Body of pancreas (tissue), 4 donors: ENCODE data around the gene SPDYE2.
"Not testable (repeated sequence)": the region's sequence is repeated elsewhere in the genome, so short reads cannot be mapped to it uniquely, and the experiment has no call there.

Source experiments
- POLR2A ChIP-seq, 3 donors: fragments of 450-650 bp; IDR thresholded peaks; one replicate each; pipeline ENCODE4 v1.6.1; 2016; ENCODE audit warnings: antibody characterized with exemption in 3 of 3, mild to moderate bottlenecking in 2 of 3
- TF ChIP-seq, protein P1 (sequence below), 7 experiments: fragments of 450-650 bp in 4 of 7; fragments of 200-600 bp in 3 of 7; sonication (generic) in 3 of 7; IDR thresholded peaks; one replicate each; pipeline ENCODE4 v1.5.1; 2016 to 2019; ENCODE audit warnings: antibody characterized with exemption in 7 of 7

DNA sequence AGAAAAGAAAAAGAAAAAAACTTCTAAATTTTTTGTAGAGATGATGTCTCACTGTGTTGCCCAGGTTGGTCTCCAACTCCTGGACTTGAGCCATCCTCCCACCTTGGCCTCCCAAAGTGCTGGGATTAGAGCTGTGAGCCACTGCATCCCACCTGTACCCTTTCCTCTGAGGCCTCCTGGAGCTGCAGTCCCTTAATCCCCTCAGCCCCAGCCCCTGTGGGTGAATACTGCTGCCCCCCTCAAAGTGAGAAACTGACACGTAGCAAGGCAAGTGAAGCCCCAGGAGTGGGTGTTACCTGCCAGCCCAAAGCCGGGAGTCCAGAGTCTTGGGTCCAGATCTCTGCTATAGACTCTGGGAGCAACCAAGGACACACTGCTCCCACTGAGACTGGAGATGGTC, 26.2 kb upstream of the SPDYE2 start:
- TF ChIP-seq, protein P1, sequence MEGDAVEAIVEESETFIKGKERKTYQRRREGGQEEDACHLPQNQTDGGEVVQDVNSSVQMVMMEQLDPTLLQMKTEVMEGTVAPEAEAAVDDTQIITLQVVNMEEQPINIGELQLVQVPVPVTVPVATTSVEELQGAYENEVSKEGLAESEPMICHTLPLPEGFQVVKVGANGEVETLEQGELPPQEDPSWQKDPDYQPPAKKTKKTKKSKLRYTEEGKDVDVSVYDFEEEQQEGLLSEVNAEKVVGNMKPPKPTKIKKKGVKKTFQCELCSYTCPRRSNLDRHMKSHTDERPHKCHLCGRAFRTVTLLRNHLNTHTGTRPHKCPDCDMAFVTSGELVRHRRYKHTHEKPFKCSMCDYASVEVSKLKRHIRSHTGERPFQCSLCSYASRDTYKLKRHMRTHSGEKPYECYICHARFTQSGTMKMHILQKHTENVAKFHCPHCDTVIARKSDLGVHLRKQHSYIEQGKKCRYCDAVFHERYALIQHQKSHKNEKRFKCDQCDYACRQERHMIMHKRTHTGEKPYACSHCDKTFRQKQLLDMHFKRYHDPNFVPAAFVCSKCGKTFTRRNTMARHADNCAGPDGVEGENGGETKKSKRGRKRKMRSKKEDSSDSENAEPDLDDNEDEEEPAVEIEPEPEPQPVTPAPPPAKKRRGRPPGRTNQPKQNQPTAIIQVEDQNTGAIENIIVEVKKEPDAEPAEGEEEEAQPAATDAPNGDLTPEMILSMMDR (IDR thresholded peaks at IDR 0.05): not testable (repeated sequence)
- TF ChIP-seq POLR2A (IDR thresholded peaks at IDR 0.05): not testable (repeated sequence)
